HG03469 (cell line): ENCODE results near the gene RAD9A.
A peak's percentile ranks its signal among the peaks of the same experiment; 100 is the strongest.
"Not testable (repeated sequence)": the region's sequence is repeated elsewhere in the genome, so short reads cannot be mapped to it uniquely, and the experiment has no call there.

Experiments
- ATAC-seq: cut with Tn5 transposase; IDR thresholded peaks from one replicate; pipeline ENCODE4 v1.9.1; 2021; ENCODE audit warnings: mild to moderate bottlenecking, moderate library complexity, moderate number of reproducible peaks; ENCODE audit not compliant: unreplicated experiment

RAD9A gene

DNA sequence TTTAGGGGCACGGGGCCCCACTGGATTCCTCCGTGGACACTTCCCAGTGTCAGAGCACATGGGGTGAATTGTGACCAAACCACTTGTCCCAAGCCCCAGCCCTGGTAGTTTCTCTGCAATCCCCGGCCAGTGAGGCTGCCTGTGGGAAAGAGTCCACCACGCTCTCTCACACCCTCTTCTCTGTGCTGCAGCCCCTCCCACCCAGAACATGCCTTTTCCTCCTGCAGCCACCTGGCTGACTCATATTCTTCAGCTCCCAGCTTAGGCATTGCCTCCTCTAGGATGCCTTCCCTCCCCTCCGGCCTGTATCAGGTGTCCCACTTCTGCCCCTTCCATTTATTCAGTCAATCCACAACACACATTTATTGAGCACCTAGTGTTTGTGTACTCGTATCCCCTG, 31.1 kb downstream of the RAD9A start:
- ATAC-seq = no peak

DNA sequence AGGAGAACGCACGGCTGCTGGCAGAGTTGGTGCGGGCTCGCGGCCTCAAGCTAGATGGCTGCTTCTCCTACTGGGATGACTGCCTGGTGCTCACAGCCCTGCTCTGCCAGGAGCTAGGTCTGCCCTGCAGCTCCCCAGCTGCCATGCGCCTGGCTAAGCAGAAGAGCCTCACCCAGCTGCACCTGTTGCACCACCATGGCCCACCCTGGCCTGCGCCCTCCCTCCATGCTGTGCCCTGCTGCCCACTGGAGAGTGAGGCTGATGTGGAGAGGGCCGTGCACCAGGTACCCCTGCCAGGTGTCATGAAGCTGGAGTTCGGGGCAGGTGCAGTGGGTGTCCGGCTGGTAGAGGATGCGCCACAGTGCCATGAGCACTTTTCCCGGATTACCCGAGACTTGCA, 31.7 kb downstream of the RAD9A start:
- ATAC-seq = no peak

DNA sequence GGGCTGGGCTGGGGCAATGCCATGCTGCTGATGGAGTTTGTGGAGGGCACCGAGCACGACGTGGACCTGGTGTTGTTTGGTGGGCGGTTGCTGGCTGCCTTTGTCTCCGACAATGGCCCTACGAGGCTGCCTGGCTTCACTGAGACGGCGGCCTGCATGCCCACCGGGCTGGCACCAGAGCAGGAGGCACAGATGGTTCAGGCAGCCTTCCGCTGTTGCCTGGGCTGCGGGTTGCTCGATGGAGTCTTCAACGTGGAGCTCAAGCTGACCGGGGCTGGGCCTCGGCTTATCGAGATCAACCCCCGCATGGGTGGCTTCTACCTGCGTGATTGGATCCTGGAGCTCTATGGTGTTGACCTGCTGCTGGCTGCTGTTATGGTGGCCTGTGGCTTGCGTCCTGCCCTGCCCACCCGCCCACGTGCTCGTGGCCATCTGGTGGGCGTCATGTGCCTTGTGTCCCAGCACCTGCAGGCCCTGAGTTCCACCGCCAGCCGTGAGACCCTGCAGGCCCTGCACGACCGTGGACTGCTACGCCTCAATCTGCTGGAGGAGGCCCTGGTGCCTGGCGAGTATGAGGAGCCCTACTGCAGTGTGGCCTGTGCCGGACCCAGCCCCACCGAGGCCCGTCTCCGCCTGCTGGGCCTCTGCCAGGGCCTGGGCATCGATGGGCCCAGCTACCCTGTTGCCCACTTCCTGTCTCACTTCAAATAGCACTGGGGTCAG, 32.3 kb downstream of the RAD9A start:
- ATAC-seq = no peak

DNA sequence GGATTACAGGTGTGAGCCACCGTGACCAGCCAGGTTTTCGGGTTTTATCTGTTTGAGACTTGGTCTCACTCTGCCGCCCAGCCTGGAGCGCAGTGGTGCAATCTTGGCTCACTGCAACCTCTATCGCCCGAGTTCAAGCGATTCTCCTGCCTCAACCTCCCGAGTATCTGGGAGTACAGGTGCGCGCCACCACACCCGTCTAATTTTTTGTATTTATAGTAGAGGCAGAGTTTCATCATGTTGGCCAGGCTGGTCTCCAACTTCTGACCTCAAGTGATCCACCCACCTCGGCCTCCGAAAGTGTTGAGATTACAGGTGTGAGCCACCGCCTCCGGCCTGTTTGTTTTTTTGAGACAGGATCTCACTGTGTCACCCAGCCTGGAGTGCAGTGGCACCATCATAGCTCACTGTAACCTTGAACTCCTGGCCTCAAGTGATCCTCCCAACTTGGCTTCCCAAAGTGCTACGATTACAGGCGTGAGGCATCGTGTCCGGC, 35.6 kb downstream of the RAD9A start:
- ATAC-seq = not testable (repeated sequence)

DNA sequence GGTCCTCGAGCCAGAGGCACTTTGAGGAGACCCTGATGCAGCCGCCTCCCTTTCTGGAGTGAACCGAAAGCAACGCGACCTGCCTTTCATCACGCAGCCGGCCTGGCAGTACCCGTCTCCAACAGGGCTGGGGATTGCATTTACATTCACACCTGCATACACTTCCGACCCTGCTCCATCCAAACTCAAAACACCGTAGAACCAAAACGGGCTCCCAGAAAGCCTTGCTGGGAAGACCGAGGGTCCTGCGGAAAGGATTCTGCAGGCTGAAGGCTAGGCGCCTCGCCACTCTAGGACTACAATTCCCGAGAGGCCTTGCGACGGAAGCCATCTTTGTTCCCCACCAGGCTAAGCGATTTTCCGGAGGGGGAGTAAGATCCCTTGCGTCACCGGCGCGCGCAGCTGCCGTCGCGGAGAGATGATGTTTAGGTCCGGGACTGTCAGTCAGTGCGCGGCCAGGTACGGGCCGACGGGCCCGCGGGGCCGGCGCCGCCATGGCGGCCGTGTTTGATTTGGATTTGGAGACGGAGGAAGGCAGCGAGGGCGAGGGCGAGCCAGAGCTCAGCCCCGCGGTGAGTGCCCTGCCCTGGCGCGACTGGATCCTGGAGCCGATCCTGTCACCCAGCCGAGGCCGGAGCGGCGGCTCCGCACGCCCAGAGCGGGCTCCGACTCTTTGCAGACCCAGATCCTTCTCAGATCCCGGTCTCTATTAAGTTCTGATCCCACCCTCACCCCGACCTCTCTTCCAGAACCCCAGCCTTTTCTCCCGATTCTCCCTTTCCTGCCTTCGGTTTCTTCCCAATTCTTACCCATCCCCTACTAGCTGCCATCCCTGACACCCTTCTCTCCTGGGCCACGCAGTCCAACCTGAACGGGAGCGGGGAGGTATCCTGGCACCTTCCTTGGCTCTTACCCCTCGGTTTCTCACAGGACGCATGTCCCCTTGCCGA, 36.5 kb downstream of the RAD9A start, which contains the start of gene RPS6KB2:
Gene RPS6KB2, plus strand, starts transcription at position 443 of the 950 bp plus-strand sequence. Its CDS starts 52 bp downstream, at position 495.
- peak; percentile 74 for ATAC-seq

DNA sequence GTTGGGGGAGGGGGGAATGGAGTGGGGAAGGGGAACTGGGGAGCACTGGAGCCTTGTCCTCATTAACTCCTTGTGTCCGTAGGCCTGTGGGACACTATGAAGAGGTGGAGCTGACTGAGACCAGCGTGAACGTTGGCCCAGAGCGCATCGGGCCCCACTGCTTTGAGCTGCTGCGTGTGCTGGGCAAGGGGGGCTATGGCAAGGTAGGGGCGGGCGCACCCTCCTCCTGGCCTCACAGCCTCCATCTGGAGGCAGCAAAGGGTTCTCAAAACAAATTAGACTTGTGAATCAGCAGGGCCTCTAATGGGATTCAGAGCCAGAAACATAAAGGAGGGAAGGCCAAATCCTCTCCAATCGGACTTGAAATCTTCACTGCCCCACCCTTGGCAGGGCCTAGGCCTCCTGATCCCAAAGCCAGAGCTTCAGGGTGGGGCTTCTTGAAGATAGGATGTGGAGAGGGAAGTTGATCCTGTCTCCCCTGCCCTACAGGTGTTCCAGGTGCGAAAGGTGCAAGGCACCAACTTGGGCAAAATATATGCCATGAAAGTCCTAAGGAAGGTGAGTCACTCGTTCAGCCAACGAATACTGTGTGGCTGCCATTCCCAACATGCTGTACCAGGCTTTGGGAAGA, 37.4 kb downstream of the RAD9A start:
- ATAC-seq = no peak

DNA sequence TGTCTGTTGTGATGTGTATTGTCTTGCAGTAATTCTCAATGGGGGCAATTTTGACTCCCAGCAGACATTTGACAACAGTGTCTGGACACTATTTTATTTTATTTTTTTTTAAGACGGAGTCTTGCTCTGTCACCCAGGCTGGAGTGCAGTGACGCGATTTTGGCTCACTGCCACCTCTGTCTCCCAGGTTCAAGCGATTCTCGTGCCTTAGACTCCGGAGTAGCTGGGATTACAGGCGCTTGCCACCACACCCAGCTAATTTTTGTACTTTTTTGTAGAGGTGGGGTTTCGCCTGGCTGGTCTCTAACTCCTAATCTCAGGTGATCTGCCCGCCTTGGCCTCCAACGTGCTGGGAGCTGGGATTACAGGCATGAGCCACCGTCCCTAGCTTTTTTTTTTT, 37.9 kb downstream of the RAD9A start:
- ATAC-seq = no peak

DNA sequence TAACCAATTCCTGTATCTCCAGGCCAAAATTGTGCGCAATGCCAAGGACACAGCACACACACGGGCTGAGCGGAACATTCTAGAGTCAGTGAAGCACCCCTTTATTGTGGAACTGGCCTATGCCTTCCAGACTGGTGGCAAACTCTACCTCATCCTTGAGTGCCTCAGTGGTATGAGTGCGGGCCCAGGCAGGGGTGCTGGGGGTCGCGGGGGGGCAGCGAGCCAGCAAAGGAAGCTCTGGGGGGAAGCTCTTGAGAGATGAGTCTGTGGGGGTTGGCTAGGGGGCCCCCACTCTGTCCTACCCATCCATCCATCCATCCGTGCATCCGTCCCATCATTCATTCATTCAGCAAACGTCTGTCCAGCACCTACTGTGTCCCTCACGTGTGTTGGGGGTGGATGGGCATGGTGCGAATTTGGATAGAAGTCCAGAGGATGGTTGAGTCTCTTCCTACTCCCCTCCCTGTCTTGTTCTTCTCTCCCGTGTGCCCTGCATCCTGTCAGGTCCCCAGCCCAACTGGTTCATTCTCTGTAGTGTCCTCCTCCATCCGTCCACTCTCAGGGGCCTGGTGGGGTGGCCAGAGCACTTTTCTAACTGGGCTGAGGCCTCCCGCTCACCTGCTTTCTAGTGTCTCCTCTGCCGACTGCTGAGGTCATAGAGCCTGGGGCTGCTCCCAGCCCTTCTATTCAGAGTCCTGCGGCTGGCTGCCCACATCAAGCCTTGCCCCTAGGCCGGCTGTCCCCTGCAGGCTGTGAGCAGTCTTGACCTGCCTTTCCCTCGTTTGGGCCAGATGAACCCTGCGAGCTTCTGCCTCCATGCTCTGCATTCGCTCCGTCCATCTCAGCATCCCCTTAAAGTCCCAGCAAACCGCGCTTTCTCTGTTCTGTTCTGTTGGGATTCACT, 39.8 kb downstream of the RAD9A start:
- ATAC-seq = no peak

DNA sequence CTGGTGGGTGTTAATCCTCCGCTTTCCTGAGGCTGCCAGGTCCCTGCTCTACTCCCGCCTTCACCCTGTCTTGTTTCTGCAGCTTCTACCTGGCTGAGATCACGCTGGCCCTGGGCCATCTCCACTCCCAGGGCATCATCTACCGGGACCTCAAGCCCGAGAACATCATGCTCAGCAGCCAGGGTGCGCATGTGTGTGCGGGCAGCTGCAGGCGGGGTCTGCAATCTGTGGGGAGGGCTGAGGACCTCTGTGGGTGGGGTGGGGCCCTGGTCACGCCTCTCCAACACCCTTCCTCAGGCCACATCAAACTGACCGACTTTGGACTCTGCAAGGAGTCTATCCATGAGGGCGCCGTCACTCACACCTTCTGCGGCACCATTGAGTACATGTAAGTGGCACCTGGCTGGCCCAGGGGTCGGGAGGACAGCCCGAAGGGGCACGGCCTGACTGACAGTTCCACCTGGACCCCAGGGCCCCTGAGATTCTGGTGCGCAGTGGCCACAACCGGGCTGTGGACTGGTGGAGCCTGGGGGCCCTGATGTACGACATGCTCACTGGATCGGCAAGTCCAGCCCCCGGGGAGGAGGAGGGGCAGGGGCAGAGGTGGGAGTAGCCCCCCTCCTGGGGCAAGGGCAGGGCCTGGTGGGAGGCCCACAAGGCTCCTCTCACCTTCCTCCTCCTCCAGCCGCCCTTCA, 41.0 kb downstream of the RAD9A start:
- no peak for ATAC-seq

DNA sequence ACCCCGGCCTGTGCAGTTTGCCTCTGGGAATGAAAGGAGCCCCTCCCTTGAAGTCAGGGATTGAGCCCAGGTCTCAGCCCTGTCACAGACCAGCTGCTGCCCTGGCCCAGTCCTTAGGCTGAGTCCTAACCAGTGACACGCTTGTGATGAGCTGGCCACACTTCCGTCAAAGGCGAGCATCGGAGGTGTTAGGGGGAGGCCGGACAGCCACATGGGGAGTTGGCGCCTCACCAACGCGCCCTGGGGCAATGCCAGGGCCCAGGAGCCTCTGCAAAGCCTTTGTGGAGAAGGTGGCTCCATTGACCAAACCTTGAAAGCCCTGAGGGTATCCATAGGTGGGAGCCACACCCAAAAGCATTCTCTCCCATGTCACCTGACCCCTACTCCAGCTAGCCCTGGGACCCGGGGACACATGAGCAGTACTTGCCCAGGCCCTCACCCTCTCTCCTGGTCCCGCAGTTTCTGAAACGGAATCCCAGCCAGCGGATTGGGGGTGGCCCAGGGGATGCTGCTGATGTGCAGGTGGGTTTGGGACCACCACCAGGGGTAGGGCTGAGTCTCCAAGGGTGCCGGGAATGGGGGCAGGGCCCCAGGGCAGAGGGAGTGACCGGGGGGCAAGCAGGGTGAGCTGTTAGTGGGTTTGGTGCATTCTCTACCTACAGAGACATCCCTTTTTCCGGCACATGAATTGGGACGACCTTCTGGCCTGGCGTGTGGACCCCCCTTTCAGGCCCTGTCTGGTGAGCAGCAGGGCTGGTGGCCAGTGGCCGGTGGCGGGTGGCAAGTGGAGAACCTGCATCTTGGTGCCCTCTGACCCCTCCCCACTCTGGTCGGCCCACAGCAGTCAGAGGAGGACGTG, 42.0 kb downstream of the RAD9A start:
- ATAC-seq = no peak

DNA sequence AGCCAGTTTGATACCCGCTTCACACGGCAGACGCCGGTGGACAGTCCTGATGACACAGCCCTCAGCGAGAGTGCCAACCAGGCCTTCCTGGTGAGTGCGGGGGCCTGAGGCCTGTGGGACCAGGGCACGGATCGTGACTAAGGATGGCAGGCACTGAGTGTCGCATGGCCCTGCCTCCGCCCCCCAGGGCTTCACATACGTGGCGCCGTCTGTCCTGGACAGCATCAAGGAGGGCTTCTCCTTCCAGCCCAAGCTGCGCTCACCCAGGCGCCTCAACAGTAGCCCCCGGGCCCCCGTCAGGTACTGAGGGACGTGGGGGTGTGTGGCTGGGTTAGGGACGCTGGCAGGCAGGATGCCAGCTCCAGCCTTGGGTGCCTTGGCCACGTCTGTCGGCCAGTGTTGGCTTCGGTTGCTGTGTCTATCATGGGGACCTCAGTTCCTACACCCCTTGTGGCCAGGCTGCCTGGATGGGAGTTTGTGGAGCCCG, 42.7 kb downstream of the RAD9A start:
- no peak for ATAC-seq

DNA sequence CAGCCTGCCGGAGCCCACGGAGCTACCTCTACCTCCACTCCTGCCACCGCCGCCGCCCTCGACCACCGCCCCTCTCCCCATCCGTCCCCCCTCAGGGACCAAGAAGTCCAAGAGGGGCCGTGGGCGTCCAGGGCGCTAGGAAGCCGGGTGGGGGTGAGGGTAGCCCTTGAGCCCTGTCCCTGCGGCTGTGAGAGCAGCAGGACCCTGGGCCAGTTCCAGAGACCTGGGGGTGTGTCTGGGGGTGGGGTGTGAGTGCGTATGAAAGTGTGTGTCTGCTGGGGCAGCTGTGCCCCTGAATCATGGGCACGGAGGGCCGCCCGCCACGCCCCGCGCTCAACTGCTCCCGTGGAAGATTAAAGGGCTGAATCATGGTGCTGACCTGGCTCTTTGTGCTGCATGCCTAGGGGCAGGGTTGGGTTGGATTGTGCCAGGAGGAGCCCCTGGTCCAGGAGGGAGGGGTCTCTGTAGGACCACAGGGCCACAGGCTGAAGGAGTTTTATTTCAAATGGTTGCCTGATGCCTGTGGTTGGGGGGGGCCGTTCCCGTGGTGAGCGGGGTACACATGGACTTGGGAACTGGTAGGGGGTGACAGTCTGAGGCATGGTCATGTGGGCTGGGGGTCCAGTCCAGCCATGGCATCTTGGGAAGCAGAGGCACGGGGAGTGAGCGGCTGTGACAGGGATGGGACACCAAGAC, 43.4 kb downstream of the RAD9A start:
- no peak for ATAC-seq

DNA sequence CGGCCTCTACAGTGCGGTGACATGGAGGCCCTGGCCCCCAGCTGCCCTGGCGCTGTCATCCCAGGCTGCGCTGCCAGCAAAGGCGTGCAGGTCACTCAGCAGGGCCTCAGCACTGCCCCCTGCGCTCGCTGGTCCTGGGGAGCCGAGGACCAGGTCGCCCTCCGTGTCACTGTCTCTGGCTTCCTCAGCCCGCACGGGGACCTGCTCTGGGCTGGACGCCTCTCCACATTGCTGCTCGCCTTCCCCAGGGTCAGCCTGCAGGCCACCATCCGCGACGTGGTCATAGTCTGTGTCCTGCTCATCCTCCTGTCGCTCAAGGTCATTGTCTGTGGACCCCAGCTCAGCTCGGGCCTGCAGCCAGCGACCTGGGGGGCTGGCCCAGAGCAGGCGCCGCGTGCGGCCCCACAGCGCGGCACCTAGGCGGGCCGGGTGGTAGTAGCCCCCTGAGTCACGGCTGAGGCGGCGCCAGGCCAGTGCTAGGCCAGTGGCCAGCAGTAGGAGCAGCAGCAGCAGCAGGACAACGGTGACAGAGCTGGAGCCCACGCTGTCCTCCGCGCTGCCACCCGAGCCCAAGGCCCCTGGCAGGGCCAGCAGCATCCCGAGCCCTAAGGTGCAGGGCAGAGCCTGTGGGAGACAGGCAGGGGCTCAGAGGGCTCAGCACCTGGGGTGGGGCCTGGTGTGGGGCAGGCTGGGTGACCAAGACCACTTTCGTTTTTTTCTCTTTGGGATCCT, 44.1 kb downstream of the RAD9A start:
- no peak for ATAC-seq

DNA sequence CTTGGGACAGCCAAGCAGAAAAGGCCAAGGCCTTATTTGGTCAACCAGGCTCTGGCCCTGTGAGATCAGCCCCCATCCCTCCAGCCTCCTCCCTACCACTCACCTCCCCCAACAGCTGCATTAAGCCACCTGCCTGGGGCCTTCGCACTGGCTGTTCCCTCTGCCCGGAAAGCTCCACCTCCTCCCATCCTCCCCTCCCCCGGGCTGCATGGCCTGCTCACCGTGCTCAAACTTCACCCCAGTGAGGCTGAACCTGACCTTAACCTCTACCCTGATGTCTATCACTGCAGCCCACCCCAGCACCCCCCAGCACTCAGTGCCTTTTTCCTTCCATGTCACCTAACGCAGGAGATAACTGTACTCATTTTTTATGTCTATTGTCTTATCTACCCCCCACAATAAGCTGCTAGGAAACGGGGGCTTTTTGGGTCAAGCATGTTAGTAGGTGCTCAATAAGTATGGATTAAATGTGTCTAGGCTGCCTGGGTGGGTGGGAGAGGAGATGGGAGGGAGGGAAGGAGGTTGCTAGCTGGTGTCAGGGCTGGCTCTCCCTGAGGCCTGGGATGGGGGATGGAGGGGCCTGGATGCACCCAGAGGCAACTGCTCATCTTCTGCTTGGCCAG, 44.8 kb downstream of the RAD9A start:
- ATAC-seq = no peak

DNA sequence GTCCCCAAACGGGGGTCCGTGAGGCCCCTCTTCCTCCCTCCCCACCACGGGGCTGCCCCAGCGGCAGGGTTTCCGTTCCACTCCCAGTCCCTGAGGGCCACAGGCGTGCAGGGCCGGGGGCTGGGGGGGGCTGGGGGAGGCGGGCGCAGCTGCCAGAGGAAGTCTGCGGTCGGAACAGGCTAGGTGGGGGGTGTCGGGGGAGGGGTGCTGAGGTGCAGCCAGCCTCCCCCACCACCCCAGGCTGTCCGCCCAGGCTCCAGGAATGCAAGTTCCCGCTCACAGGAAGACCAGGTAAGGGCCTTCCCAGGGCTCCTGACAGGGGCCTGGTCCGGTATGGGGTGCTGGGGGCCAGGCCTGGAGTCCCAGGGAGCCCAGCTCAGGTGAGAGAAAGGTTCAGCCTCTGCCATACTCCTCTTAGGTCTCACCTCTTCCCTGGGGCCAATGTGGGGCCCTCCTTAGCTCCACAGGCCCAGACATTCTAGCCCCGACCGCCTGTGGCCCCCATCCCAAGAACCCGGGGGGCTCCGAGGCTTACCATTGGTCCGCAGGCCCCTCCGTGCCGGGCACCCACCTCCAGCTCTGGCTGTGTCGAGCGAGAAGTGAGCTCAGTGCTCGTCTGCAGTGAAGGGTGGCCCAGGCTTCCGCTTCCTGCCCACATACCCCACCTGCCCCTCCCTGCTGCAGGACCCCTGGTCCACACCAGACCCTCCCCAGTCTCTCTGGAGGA, 45.5 kb downstream of the RAD9A start, which contains the start of gene PTPRCAP:
Gene PTPRCAP, minus strand, starts transcription at position 601 of the 727 bp plus-strand sequence. Its CDS starts 63 bp downstream, at position 538.
- ATAC-seq = no peak

DNA sequence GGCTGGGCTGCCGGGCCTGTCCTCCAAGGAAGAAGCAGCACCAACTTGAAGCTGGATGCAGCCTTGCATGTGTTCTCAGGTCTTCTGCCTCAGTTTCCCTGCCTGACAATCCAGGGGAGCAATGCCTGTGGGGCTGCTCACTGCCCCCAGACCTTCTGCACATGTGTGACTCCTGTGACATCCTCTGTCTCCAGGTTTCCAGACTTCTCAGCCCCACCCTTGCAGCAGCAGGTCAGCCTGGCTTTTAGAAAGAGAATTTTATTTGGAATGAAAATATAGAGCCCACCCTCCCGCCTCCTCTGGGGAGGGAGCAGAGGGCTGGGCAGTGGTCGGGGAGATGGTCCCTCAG, 46.0 kb downstream of the RAD9A start:
- ATAC-seq = no peak
